ENCODE data around the gene PCDH1. TPM values are rescaled to one million over a fixed set of nuclear protein-coding genes. Genes with fewer than 3 reads are reported as not detected.

Gene PCDH1
- total RNA-seq, 4 donors from 2014 or later: 19.9 to 55.5 (median 44.9) TPM

- DNase-seq (ENCODE audit: low spot score in 2 of 2): no peak
- Histone ChIP-seq H3K27ac (no peak overlapping the region), H3K27me3 (no peaks in the 10 kb centered on the region), H3K4me3 (no peak overlapping the region), H3K9me3 (no peaks in the 10 kb centered on the region), H3K36me3 (no peaks in the 10 kb centered on the region), H3K4me1 (no peaks in the 10 kb centered on the region)
- WGBS, 2 donors: 0% methylated on average over 1 of the region's 1 CpG
- TF ChIP-seq EP300 (IDR thresholded peaks at IDR 0.05) (no peak), CTCF (IDR thresholded peaks at IDR 0.05) (no peak), POLR2A (IDR thresholded peaks at IDR 0.05) (no peak)
Measured at GRCh38 chr5:141906972-141907371, 28.8 kb upstream of the PCDH1 start.

GRCh38 chr5:141906517-141906916 lies 28.3 kb upstream of the PCDH1 start:
- DNase-seq (ENCODE audit: low spot score in 2 of 2): no peak
- WGBS, 2 donors: 0 to 50% methylated on average over 1 of the region's 1 CpG
- TF ChIP-seq CTCF (IDR thresholded peaks at IDR 0.05) (no peak), POLR2A (IDR thresholded peaks at IDR 0.05) (no peak), EP300 (IDR thresholded peaks at IDR 0.05) (no peak)
- no peak overlapping the region for H3K4me3 ChIP-seq
- H3K36me3 ChIP-seq: no peaks in the 10 kb centered on the region
- H3K9me3 ChIP-seq: no peaks in the 10 kb centered on the region
- no peak overlapping the region for H3K27ac ChIP-seq
- H3K27me3 ChIP-seq: no peaks in the 10 kb centered on the region
- H3K4me1 ChIP-seq: no peaks in the 10 kb centered on the region

- H3K27me3 ChIP-seq: no peaks in the 10 kb centered on the region
- H3K9me3 ChIP-seq: no peaks in the 10 kb centered on the region
- no peak for TF ChIP-seq CTCF (IDR thresholded peaks at IDR 0.05)
- TF ChIP-seq EP300 (IDR thresholded peaks at IDR 0.05): no peak
- no peak for TF ChIP-seq POLR2A (IDR thresholded peaks at IDR 0.05)
- DNase-seq (ENCODE audit: low spot score in 2 of 2): no peak
- H3K4me3 ChIP-seq: no peak overlapping the region
- no peak overlapping the region for H3K27ac ChIP-seq
- WGBS, 2 donors: 75 to 77% methylated on average over 5 of the region's 5 CpGs
- H3K36me3 ChIP-seq: no peaks in the 10 kb centered on the region
- H3K4me1 ChIP-seq: no peaks in the 10 kb centered on the region
Measured at GRCh38 chr5:141904551-141904950, 26.3 kb upstream of the PCDH1 start.

GRCh38 chr5:141903261-141903660 lies 25.1 kb upstream of the PCDH1 start:
- H3K9me3 ChIP-seq: no peaks in the 10 kb centered on the region
- no peak overlapping the region for H3K27ac ChIP-seq
- H3K4me3 ChIP-seq: no peak overlapping the region
- 66 to 76% methylated on average over 4 of the region's 4 CpGs for WGBS, 2 donors
- no peaks in the 10 kb centered on the region for H3K36me3 ChIP-seq
- H3K4me1 ChIP-seq: no peaks in the 10 kb centered on the region
- no peak for DNase-seq (ENCODE audit: low spot score in 2 of 2)
- TF ChIP-seq EP300 (IDR thresholded peaks at IDR 0.05) (no peak), POLR2A (IDR thresholded peaks at IDR 0.05) (no peak), CTCF (IDR thresholded peaks at IDR 0.05) (no peak)
- no peaks in the 10 kb centered on the region for H3K27me3 ChIP-seq

- TF ChIP-seq EP300 (IDR thresholded peaks at IDR 0.05): no peak
- TF ChIP-seq CTCF (IDR thresholded peaks at IDR 0.05): no peak
- TF ChIP-seq POLR2A (IDR thresholded peaks at IDR 0.05): no peak
- no peaks in the 10 kb centered on the region for H3K9me3 ChIP-seq
- no peak for DNase-seq (ENCODE audit: low spot score in 2 of 2)
- H3K4me1 ChIP-seq: no peaks in the 10 kb centered on the region
- 58 to 61% methylated on average over 5 of the region's 5 CpGs for WGBS, 2 donors
- H3K27ac ChIP-seq: no peak overlapping the region
- H3K36me3 ChIP-seq: no peaks in the 10 kb centered on the region
- H3K27me3 ChIP-seq: no peaks in the 10 kb centered on the region
- H3K4me3 ChIP-seq: no peak overlapping the region
Measured at GRCh38 chr5:141902015-141902814, 24.0 kb upstream of the PCDH1 start.
